NCI-H2196 treated with DMSO at 0.1 percent for 48 hours (cell line): ENCODE measurements around the gene HAUS7.
A peak's percentile ranks its signal among the peaks of the same experiment; 100 is the strongest.

ENCODE experiments used
- DNase-seq: peaks from one replicate; lab custom pipeline; 2025; ENCODE audit not compliant: unreplicated experiment; lab: John Stamatoyannopoulos, UW

HAUS7 gene

DNA sequence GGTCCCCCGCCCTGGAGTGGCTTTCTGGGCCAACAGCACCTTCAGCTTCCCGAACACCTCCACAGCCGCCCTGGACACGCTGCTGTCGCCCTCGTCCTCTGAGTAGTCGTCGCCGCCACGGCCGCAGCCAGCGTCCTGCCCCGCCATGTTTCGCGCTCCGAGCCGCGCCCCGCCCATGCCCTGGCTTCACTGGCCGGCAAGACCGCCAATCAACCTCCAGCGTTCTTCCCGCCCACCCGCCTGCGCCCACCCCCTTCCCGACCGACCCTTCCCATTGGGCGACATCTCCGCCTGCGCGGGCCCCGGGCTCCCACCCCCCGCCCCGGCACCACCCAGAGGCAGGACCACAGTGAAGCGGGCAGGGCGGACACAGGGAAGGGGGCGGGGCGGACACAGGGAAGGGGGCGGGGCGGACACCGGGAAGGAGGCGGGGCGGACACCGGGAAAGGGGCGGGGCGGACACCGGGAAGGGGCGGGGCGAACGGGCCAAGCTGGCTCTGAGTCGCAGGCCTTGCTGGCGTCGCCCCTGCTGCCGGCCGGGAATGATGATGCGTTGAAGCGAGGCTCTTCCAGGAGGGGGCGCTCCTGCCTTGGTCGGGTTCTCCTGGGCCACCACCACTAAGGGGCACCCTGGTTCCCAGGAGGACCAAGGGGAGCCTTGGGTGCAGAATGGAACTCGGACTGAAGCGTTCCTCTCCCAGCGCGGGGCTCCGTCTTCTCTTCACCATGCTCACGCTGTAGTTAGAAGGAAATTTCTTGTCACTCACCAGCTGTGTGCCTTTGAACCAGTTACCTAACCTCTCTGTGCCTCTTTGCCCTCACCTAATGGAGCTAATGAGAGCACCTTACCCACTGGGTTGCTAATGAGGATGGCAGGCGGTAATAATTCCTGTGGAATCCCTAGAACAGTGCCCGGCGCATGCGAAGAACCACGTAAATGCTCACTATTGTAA, at the start of gene HAUS7:
Gene HAUS7 (minus strand): TSS at position 166 of the 953 bp plus-strand sequence. CDS start 19 bp downstream, at position 147.
- DNase-seq, result peak; percentile 71

DNA sequence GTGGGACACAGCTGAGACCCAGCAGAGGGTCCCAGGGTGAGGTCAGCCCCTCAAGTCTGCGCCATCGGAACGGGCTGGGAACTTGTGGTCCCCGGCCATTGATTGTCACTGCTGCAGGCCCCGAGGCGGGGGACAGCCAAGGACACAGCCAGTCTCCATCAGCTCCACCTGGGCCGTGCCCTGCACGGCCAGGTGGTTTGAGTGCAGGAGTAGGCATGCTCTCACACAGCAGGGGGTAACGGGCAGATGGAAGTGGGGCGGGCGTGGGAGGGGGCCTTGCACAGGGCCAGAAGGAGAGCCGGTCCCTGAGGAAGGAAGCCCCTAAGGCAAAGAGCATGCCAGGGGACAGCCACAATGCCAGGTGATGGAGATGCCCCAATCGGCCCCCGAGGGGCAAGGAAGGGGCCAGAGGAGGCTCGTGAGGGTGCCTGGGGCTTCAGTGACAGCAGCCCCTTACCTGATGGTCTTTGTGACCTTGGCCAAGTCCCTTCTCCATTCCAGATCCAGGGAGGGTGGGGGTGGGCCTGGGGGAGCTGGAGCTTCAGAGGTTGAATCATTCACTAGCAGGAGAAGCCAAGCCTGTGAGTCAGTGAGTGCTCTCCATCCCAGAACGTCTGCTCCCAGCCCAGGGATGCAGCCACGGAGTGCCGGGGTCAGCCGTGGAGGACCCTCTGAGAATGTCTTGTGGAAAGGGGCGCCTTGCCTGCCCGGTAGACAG, 49.4 kb upstream of the HAUS7 start:
- no peak for DNase-seq

DNA sequence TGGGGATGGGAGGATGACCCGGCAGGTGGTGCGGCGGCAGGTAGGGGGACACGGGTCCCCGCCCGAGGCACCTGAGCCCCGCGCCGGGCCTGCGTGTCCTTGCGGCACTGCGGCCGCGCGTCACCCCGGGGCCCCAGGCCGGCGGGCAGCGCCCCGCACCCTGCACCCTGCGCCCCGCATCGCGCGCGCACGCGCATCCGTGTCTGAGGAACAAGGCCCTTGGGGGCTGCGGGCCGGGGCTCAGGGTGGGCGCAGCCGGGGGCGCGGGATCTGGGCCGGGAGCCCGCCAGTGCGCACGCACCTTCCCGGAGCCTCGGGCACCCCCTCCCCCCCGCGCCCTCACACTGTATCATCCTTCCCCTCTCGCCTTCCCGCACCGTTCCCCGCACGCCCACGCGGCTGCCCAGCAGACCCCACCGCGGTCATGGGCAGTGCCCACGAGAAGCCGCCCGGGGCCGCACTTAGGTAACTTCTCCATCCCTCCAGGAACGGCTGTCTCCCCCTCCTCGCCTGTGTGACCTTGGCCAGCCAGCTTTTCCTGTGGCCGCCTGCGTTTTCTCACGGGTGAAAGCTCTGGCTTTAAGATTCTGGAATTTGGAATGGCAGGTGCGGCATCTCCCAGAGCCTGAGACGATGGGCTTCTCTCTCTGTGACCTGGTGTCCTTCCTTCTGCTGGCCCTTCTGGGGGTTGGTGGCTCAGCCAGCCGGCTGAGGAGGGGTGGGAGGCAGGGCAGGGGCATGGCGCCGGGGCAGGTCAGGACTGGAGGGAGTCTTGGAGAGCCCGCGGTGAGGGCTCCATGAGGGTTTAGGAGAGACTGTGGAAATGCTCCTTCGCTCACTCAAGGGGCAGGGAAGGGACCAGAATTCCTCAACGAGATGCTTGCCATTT, 47.8 kb upstream of the HAUS7 start:
- DNase-seq, result no peak

DNA sequence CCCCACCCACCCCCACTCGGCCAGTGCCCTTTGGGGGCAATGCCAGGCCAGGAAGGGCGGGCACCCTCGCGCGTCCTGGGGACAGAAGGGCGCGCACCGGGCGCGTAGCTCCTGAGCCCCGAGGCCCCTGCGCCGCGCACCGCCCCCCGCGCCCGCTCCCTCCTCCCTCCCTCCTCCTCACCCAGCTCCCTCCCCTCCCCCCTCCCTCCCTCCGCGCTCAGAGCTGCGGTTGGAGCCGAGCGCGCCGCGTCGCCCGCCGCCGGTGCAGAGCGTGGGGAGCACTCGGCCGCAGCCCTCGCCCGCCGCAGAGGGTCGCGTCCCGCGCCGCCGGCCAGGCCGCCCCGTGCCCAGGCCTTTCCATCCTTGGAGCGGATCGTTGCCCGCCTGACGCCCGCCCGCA, 47.0 kb upstream of the HAUS7 start, which contains the start of gene ATP2B3:
Gene ATP2B3 (plus strand): TSS at position 220 of the 400 bp plus-strand sequence. CDS start 18,606 bp downstream, outside the sequence.
- DNase-seq, result peak; percentile 2

DNA sequence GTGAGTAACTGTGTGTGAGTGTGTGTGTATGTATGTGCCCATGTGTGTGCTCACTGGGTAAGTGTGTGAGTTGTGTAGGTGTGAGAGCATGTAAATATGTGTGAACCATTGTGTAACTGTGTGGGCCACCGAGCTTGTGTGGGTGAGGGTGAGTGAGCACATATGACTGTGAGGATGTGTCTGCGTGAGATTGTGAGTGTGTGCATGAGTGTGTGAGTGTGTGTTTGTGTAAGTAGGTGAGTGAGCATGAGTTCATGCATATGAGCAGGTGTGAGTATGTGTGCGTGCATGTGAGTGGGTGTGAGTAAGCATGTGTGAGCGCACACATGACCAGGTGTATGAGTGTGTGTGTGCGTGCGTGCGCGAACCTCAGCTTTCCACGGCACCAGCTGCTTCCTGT, 45.7 kb upstream of the HAUS7 start:
- DNase-seq, result no peak

- no peak for DNase-seq
Measured at GRCh38 chrX:153515435-153515834, 45.1 kb upstream of the HAUS7 start.

GRCh38 chrX:153514259-153514658, 43.9 kb upstream of the HAUS7 start:
- no peak for DNase-seq

- no peak for DNase-seq
Measured at GRCh38 chrX:153513265-153513664, 42.9 kb upstream of the HAUS7 start.

GRCh38 chrX:153512501-153512893, 42.1 kb upstream of the HAUS7 start:
- DNase-seq, result no peak

DNA sequence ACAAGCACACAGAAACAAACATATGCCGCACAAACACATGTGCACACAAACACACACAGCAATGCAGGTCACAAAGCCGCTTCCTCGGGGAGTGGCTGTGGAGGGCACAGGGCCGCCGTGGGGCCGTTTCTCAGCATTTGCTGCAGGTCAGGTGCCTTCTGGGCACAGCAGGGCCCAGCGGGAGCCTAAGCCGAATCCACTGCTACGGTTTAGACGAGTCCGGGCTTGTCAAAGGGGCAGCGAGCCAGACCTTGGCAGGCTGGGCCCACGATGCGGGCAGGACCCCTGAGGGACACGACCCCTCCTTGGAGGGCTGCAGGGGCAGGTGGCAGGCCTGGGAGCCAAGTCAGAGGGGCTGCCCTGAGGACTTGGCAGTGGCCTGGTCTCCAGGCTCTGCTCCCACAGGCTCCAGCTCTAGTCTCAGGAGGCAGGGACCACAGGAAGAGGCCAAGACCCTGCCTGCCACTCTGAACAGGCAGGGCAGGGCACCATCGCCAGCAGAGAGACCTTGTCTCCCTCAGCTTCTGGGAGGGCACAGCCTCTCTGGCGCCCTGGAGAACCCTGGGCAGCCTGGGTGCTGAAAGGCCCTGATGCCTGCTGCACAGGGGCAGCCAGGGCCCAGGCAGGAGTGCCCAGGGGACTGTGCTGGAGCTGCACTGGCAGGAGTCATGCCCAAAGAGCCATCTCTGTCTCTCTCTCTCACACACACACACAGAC, 41.6 kb upstream of the HAUS7 start:
- DNase-seq, result peak; percentile 3

- no peak for DNase-seq
Measured at GRCh38 chrX:153510383-153510782, 40.0 kb upstream of the HAUS7 start.

- no peak for DNase-seq
Measured at GRCh38 chrX:153509592-153509991, 39.2 kb upstream of the HAUS7 start.

DNA sequence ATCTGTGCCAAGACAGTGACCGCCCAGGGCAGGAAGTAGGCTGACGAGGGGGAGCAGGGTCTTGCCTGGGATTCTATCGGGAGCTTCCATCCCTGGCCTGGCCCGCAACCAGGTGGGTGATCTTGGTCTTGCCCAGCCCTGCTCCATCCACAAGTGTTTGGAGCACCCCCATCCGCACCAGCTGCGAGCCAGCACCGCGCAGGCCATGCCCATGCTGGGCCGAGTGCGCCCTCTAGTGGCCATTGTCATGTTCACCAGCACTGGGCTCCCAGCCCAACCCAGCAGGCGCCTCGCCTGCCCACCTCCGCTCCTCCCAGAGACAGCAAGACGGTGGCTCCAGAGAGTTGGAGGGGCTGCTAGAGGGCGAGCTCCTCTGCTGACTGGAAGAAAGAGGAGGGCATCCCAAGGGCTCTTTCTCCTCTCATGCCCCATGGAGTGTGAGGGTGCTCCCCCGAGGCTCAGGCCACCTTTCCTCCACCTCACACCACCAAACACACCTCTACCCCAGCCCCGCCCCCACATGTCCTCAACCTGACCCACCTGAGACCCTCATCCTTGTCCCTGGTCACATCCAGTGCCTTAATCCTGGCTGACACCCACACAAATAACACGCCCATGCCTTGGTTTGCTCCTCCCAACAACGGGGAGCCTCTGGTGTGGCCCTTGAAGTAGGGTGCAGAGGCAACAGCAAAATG, 37.3 kb upstream of the HAUS7 start:
- DNase-seq, result peak; percentile 30

DNA sequence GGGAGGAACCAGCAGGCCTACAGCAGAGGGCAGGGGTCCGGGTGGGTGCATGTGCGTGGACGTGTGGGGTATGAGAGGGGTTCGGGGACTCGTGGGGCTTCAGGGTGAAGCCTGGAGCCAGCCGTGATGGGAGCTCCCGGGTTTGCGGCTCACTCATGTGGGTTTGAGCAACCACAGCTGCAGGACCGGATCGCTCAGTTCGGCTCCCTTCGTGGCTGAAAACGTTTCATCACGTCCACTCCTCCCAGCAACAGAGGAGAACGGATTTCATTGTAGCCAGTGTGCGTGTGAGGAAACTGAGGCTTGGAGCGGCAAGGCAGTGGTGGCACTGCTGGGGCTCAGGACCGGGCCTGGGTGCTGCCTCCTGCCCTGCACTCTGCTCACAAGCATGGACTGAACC, 35.0 kb upstream of the HAUS7 start:
- DNase-seq, result no peak

DNA sequence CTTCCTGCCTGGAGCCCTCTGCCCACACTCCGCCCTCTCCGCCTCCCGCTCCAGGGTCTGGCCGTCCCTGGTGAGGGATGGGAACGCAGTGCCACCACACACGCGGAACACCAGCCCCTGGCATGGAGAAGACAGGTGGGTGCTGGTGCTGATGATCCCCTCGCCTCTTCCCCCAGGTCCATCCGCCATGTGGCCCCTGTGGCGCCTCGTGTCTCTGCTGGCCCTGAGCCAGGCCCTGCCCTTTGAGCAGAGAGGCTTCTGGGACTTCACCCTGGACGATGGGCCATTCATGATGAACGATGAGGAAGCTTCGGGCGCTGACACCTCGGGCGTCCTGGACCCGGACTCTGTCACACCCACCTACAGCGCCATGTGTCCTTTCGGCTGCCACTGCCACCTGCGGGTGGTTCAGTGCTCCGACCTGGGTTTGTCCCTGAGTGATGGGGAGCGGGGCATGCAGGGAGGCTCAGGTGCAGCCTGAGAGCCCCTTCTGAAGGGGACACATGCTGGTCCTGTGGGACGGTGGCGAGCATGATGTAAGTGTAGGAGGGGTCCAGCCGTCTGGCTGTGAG, 34.2 kb upstream of the HAUS7 start:
- no peak for DNase-seq

DNA sequence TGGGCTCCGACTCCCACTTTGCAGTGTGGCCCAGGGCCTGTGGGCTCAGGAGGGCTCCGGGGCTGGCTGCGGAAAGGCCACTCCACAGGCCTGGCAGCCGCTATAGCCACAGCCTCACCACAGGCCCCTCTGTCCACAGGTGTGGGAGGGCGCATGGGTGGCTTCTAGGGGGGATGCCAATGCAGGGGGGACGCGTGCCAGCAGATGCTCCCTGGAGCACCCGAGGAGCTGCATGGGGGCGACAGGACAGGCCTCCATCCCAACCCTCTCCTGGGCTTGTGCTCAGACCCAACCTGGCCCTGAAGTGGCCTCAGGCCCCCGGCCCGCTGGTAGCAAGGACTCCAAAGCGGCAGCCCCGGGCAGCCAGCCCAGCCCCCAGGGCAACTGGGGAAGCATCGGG, 32.4 kb upstream of the HAUS7 start:
- no peak for DNase-seq

- no peak for DNase-seq
Measured at GRCh38 chrX:153502131-153502530, 31.8 kb upstream of the HAUS7 start.

GRCh38 chrX:153501530-153501929, 31.2 kb upstream of the HAUS7 start:
- DNase-seq, result no peak

DNA sequence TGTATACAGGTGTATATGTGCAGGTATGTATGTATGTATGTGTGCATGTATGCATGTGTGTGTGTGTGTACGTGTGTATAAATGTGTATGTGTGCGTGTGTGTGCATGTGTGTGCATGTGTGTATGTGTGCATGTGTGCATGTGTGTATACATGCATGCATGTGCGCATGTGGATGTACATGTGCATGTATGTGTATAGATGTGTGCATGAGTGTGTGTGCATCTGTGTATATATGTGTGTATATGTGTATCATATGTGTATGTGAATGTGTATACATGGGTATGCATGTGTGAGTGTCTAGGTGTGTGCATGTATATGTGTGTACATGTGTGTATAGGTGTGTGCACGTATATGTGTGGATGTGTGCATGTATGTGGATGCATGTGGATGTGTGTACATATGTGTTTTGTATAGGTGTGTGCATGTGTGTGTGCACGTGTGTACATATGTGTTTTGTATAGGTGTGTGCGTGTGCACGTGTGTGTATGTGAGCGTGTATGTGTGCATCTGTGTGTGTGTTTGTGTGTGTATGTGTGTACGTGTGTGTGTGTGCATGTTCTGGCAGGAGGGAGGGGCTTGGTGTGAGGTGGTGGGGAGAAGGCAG, 30.4 kb upstream of the HAUS7 start:
- no peak for DNase-seq
